GM18505 (cell line): Measurements from ENCODE around the gene LRMDA.

ENCODE experiments used
- ATAC-seq: cut with Tn5 transposase; IDR thresholded peaks from one replicate; pipeline ENCODE4 v1.9.1; 2021; ENCODE audit not compliant: unreplicated experiment
- POLR2A ChIP-seq: IDR thresholded peaks from 4 replicates; pipeline ENCODE4 v1.6.1; 2011; ENCODE audit warnings: borderline replicate concordance; ENCODE audit not compliant: insufficient read depth, insufficient read length; ENCODE audit errors: extremely low read depth

Gene LRMDA

GRCh38 chr10:76086761-76087639, 655.6 kb downstream of the LRMDA start:
- ATAC-seq, result peak; percentile 65
- TF ChIP-seq POLR2A, result no peak

- ATAC-seq, result no peak
- no peak for TF ChIP-seq POLR2A
Measured at GRCh38 chr10:76088008-76088407, 656.6 kb downstream of the LRMDA start.

DNA sequence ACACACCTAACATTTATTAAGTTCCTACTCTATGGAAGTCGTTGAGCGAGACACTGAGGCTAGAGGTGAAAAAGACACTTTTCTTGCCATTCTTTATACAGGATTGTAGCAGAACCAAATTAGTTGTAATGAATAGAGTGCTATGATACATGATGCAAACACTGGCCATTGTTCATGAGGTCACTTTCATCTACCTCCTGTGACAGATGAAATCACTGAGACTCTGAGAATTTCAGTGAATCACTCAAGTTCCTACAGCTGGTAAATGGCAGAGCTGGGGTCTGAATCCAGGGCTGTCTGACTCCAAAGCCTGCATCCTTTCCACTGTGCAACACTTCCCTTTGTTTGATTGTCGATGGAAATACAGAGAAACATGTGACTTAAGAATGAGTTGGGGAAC, 657.6 kb downstream of the LRMDA start:
- ATAC-seq, result no peak
- no peak for TF ChIP-seq POLR2A

DNA sequence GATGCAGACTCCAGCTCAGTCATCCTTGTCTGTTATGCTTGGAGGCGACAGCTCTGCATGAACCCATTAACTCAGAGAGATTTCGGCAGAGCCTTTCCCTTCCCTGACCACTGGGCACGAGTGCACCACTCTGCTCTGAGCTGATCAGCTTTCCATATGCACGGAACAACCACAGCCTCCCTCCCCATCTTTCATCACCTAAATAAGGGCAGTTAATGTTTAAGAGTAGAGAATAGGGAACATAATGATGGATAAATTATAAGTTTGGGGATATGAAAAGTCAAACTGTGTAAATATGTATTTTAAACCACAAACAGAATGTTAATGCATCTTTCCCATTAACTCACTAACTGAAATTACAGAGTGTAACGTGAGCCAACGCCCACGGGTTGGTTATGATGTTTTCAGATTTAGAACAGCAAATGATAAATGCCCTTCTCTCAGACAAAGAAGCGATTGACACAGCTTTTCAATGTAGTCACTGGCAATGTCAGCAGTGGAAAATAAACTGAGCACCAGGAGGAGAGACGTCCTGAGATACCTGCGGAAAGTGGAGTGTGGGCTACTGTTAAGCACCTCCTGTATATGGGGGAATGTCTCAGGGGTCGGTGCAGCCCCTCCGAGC, 658.2 kb downstream of the LRMDA start:
- no peak for ATAC-seq
- no peak for TF ChIP-seq POLR2A

DNA sequence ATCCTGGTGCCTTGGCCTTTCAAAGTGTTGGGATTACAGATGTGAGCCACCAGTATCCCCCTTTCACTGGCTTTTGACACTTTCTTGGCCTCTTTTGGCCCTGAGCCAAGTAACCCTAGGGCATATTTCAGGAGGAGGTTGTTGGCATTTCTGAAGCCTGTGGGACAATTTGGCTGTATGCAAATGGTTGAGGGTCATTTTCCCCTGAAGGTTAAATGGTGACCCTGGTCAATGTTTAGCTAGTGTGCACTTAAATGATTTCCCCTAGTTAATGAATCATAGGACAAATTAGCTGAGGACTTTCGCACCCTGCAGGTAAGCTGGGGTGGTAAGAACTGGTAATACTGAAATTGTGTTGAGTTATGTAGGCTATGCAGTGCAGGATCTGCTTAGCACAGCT, 660.5 kb downstream of the LRMDA start:
- no peak for TF ChIP-seq POLR2A
- ATAC-seq, result no peak

GRCh38 chr10:76106611-76107010, 675.2 kb downstream of the LRMDA start:
- no peak for ATAC-seq
- no peak for TF ChIP-seq POLR2A

- no peak for ATAC-seq
- TF ChIP-seq POLR2A, result no peak
Measured at GRCh38 chr10:76108563-76109359, 677.3 kb downstream of the LRMDA start.

DNA sequence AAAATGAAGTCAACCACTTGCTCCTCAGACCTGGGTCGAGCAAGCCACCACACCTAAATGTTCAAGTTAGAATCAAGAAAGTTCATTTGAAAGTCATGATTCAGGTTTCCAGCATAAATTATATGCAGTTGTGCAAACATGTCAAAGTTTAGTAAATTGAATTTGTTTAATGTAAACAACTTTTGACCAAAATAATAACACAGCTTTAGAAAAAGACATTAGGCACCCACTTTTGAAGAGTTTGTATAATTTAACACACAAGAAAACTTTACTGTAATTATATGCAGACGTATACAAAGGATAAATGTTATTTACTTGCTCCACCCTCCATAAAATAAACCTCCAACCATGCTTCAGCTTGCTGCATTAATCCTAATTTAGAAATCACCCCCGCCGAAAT, 680.0 kb downstream of the LRMDA start:
- ATAC-seq, result no peak
- no peak for TF ChIP-seq POLR2A

DNA sequence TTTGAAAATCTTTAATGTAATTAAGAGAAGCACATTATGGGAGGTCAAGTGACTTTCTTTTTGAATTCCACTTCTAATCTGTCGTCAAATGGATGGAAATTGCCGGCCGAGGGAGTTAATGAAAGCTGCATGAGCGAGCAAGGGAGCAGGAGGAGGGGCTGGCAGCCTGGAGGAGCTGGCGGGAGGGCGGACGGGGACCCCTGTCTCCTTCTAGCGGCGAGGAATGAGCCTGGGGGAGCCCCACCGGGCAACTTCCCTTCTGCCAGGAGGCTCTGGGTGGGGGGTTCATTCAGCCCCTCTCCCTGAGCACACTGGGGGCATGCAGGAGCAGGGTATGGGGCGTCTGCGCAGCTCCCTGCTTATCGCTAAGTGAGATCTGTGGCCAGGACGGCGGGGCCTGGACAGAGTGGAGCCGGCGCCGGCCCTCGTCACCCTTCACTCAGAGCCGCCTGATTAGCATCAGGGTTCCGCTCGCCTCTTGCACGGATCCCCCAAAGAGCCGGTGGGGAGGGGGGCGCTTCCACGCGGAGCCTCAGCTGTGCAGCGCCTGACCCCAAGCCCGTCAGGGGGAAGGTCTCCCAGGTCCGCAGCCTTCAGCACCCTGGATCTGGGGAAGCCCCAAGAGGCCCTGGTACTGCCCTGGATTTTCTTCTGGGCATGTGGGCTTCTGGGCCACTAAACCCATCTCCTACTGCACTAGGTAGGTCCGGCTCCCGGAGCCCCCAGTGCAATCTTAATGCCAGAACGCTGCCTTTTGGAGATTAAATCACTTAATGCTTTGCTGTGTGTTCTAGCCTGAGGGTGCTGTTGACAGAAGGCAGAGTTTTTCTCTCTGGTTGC, 680.8 kb downstream of the LRMDA start:
- ATAC-seq, result no peak
- no peak for TF ChIP-seq POLR2A

- ATAC-seq, result no peak
- TF ChIP-seq POLR2A, result no peak
Measured at GRCh38 chr10:76112826-76113150, 681.4 kb downstream of the LRMDA start.

DNA sequence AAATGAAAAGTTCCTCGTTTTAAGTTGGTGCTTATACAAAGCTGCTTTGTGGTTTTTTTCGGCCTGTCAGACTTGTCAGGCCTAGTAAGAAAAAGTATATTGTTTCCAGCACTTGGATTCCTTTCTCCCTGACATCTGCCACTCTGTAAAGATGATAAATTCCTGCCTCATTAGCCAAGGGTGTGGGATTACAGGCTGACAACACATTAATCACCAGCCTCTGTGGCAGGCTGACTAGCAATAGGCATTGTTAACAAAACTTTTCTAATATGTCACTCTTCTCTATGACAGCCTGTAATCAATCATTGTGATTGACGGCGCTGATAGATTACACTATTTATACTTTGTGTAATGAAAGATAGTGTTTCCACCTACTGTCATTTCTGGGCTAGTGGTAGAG, 682.5 kb downstream of the LRMDA start:
- TF ChIP-seq POLR2A, result no peak
- no peak for ATAC-seq

- no peak for ATAC-seq
- no peak for TF ChIP-seq POLR2A
Measured at GRCh38 chr10:76114581-76115001, 683.2 kb downstream of the LRMDA start.

GRCh38 chr10:76115131-76115470, 683.7 kb downstream of the LRMDA start:
- TF ChIP-seq POLR2A, result no peak
- no peak for ATAC-seq

GRCh38 chr10:76115471-76116155, 684.2 kb downstream of the LRMDA start:
- ATAC-seq, result no peak
- no peak for TF ChIP-seq POLR2A
